K562 (cell line): ENCODE measurements around the gene PTGR1. TPM values are rescaled to one million over a fixed set of nuclear protein-coding genes. Genes with fewer than 3 reads are reported as not detected.
A peak's percentile ranks its signal among the peaks of the same experiment; 100 is the strongest.

Experiments
- CGGBP1 ChIP-seq: fragments of 250-450 bp; sonication (Bioruptor Pico); IDR thresholded peaks from 2 replicates; pipeline ENCODE4 v1.9.0; 2021; ENCODE audit warnings: mild to moderate bottlenecking
- DIDO1 ChIP-seq: fragments of 450-650 bp; IDR thresholded peaks from 2 replicates; pipeline ENCODE4 v1.6.1; 2016; ENCODE audit warnings: low read depth, missing biosample characterization, missing genetic modification characterization
- EP400 ChIP-seq: fragments of 450-650 bp; IDR thresholded peaks from 2 replicates; pipeline ENCODE4 v1.6.1; 2017; ENCODE audit warnings: antibody characterized with exemption, mild to moderate bottlenecking, moderate library complexity
- ETV1 ChIP-seq: fragments of 450-650 bp; conservative IDR thresholded peaks from 2 replicates; pipeline ENCODE4 v1.6.1; 2016; ENCODE audit warnings: missing genetic modification characterization, control low read depth, low read depth, missing compliant biosample characterization
- GABPA ChIP-seq: fragments of 200-800 bp; sonication (Bioruptor generic); conservative IDR thresholded peaks from 2 replicates; pipeline ENCODE4 v1.6.1; 2016; ENCODE audit warnings: low read depth, missing genetic modification characterization, missing compliant biosample characterization
- GABPB1 ChIP-seq: sonication (generic); formaldehyde crosslinking; IDR thresholded peaks from 2 replicates; pipeline ENCODE4 v1.8.0; 2022; ENCODE audit warnings: mild to moderate bottlenecking, missing genetic modification reagents
- HMGN3 ChIP-seq: IDR thresholded peaks from 2 replicates; pipeline ENCODE4 v1.6.1; 2011; ENCODE audit warnings: borderline replicate concordance, low read depth, mild to moderate bottlenecking, mixed read lengths, low read length; ENCODE audit not compliant: insufficient read length; ENCODE audit errors: extremely low read depth
- KDM2B ChIP-seq: fragments of 250-450 bp; sonication (Bioruptor Pico); IDR thresholded peaks from 2 replicates; pipeline ENCODE4 v1.8.0; 2021; ENCODE audit warnings: mild to moderate bottlenecking, moderate library complexity
- KDM4B ChIP-seq, 2 experiments: fragments of 450-650 bp in 1 of 2; sonication (generic) in 1 of 2; IDR thresholded peaks; 2 replicates each; pipeline ENCODE4 v1.6.1; 2016 to 2017; ENCODE audit warnings: borderline replicate concordance in 2 of 2, antibody characterized with exemption in 1 of 2, low read depth in 1 of 2, mild to moderate bottlenecking in 1 of 2
- KDM5B ChIP-seq: fragments of 200-600 bp; sonication (generic); IDR thresholded peaks from 2 replicates; pipeline ENCODE4 v1.6.1; 2012; ENCODE audit warnings: low read depth, mild to moderate bottlenecking, moderate library complexity, low read length, control low read depth, inconsistent platforms; ENCODE audit not compliant: insufficient replicate concordance
- NELFE ChIP-seq: IDR thresholded peaks from 2 replicates; pipeline ENCODE4 v1.6.1; 2011; ENCODE audit warnings: mild to moderate bottlenecking; ENCODE audit not compliant: insufficient read depth, insufficient read length
- PML ChIP-seq: IDR thresholded peaks from 2 replicates; pipeline ENCODE4 v1.6.1; 2012; ENCODE audit warnings: low read length, inconsistent platforms
- PTRF ChIP-seq: fragments of 450-650 bp; IDR thresholded peaks from 2 replicates; pipeline ENCODE4 v1.6.1; 2016; ENCODE audit warnings: mild to moderate bottlenecking, missing genetic modification characterization, missing compliant biosample characterization
- SAP30 ChIP-seq: fragments of 200-600 bp; sonication (generic); IDR thresholded peaks from 2 replicates; pipeline ENCODE4 v1.6.1; 2012; ENCODE audit warnings: borderline replicate concordance, low read depth, mild to moderate bottlenecking, moderate library complexity, low read length, control low read depth, inconsistent platforms; ENCODE audit not compliant: insufficient read depth, poor library complexity, severe bottlenecking
- SOX6 ChIP-seq: fragments of 450-650 bp; IDR thresholded peaks from 2 replicates; pipeline ENCODE4 v1.6.1; 2014; ENCODE audit warnings: mild to moderate bottlenecking
- SREBF1 ChIP-seq: fragments of 150-350 bp; IDR thresholded peaks from 2 replicates; pipeline ENCODE4 v1.6.1; 2014; ENCODE audit warnings: antibody characterized with exemption, low read depth, low read length, borderline replicate concordance
- TARDBP ChIP-seq: fragments of 450-650 bp; IDR thresholded peaks from 2 replicates; pipeline ENCODE4 v1.6.1; 2016
- ZFP30 ChIP-seq: fragments of 250-450 bp; sonication (Bioruptor Pico); IDR thresholded peaks from 2 replicates; pipeline ENCODE4 v1.8.0; 2022; ENCODE audit warnings: moderate library complexity, mild to moderate bottlenecking, inconsistent platforms, borderline replicate concordance
- ZNF212 ChIP-seq: fragments of 450-650 bp; formaldehyde crosslinking; IDR thresholded peaks from 2 replicates; pipeline ENCODE4 v1.4.0; 2020; ENCODE audit warnings: mild to moderate bottlenecking
- ZNF764 ChIP-seq: fragments of 250-450 bp; sonication (Bioruptor Pico); IDR thresholded peaks from 2 replicates; pipeline ENCODE4 v1.4.0; 2020; ENCODE audit warnings: low read depth, mild to moderate bottlenecking, moderate library complexity
- polyA plus RNA-seq, 8 experiments: library from polyadenylated mRNA; depleted of rRNA in 4 of 8; stranded (reverse) in 5 of 8; unstranded in 3 of 8; fragments of >200 nt; fragmentation: Nextera tagmentation in 2 of 8; fragmentation: Illumina TruSeq in 1 of 8; extraction: Ambion mirVana in 2 of 8; extraction: Trizol in 1 of 8; gene quantifications; 2 replicates each; pipeline versions ENCODE4 v1.2.1 to v1.2.3, GENCODE V29; 2011 to 2014; ENCODE audit warnings: inconsistent platforms in 1 of 8, missing spikeins in 1 of 8
- total RNA-seq, 7 experiments: library from RNA; depleted of rRNA in 6 of 7; stranded (reverse); fragments of >200 nt in 6 of 7; fragmentation: Illumina TruSeq in 2 of 7; extraction: Trizol in 2 of 7; gene quantifications; 2 replicates each; pipeline versions ENCODE4 v1.2.1 to v1.2.3, GENCODE V29; 2011 to 2021; ENCODE audit warnings: low replicate concordance in 1 of 7
- TF ChIP-seq, protein P1 (sequence below): fragments of 450-650 bp; IDR thresholded peaks from 2 replicates; pipeline ENCODE4 v1.6.1; 2018; ENCODE audit warnings: mild to moderate bottlenecking, low read depth; ENCODE audit not compliant: partially characterized antibody
- TF ChIP-seq, protein P2 (sequence below): sonication (generic); formaldehyde crosslinking; IDR thresholded peaks from 2 replicates; pipeline ENCODE4 v1.8.0; 2023; ENCODE audit warnings: mild to moderate bottlenecking, missing genetic modification reagents
- TF ChIP-seq, protein P3 (sequence below): fragments of 450-650 bp; IDR thresholded peaks from 2 replicates; pipeline ENCODE4 v1.6.1; 2018; ENCODE audit not compliant: partially characterized antibody

PTGR1 gene
- total and polyA plus RNA-seq, 9 of the 15 experiments (the other 6 are each of a cell fraction or from before 2014, with no cell fraction given) = 0.22 TPM; not detected in 8

- TF ChIP-seq ZFP30 (CRISPR knock-in tag) (no peak), SREBF1 (no peak), PML (no peak), KDM4B (IDR thresholded peaks at IDR 0.05; ENCODE audit: borderline replicate concordance in 2 of 2, low read depth in 1 of 2) (0 out of 4 replicates have a peak, but pooled peaks of 1 of the 2 experiments have one; percentile 88), ZNF212 (CRISPR knock-in tag) (no peak), PTRF (no peak), EP400 (no peak; the same call in 1 of the 2 replicates), DIDO1 (tag) (peak; percentile 84), KDM5B (no peak), ZNF764 (no peak), GABPB1 (CRISPR knock-in tag) (peak; percentile 99), CGGBP1 (CRISPR knock-in tag) (no peak), GABPA (peak; percentile 98), TARDBP (0 out of 2 replicates have a peak, but pooled peaks have one; percentile 13), HMGN3 (no peak), SOX6 (peak; percentile 70; the same call in 1 of the 2 replicates), NELFE (no peak), KDM2B (CRISPR knock-in tag) (peak; percentile 63; the same call in 1 of the 2 replicates), ETV1 (no peak; the same call in 1 of the 2 replicates), SAP30 (peak; percentile 84)
- TF ChIP-seq, protein P1, sequence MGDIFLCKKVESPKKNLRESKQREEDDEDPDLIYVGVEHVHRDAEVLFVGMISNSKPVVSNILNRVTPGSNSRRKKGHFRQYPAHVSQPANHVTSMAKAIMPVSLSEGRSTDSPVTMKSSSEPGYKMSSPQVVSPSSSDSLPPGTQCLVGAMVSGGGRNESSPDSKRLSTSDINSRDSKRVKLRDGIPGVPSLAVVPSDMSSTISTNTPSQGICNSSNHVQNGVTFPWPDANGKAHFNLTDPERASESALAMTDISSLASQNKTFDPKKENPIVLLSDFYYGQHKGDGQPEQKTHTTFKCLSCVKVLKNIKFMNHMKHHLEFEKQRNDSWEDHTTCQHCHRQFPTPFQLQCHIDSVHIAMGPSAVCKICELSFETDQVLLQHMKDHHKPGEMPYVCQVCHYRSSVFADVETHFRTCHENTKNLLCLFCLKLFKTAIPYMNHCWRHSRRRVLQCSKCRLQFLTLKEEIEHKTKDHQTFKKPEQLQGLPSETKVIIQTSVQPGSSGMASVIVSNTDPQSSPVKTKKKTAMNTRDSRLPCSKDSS = no peak
- TF ChIP-seq, protein P2, sequence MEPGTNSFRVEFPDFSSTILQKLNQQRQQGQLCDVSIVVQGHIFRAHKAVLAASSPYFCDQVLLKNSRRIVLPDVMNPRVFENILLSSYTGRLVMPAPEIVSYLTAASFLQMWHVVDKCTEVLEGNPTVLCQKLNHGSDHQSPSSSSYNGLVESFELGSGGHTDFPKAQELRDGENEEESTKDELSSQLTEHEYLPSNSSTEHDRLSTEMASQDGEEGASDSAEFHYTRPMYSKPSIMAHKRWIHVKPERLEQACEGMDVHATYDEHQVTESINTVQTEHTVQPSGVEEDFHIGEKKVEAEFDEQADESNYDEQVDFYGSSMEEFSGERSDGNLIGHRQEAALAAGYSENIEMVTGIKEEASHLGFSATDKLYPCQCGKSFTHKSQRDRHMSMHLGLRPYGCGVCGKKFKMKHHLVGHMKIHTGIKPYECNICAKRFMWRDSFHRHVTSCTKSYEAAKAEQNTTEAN (CRISPR knock-in tag) = no peak
- TF ChIP-seq, protein P3, sequence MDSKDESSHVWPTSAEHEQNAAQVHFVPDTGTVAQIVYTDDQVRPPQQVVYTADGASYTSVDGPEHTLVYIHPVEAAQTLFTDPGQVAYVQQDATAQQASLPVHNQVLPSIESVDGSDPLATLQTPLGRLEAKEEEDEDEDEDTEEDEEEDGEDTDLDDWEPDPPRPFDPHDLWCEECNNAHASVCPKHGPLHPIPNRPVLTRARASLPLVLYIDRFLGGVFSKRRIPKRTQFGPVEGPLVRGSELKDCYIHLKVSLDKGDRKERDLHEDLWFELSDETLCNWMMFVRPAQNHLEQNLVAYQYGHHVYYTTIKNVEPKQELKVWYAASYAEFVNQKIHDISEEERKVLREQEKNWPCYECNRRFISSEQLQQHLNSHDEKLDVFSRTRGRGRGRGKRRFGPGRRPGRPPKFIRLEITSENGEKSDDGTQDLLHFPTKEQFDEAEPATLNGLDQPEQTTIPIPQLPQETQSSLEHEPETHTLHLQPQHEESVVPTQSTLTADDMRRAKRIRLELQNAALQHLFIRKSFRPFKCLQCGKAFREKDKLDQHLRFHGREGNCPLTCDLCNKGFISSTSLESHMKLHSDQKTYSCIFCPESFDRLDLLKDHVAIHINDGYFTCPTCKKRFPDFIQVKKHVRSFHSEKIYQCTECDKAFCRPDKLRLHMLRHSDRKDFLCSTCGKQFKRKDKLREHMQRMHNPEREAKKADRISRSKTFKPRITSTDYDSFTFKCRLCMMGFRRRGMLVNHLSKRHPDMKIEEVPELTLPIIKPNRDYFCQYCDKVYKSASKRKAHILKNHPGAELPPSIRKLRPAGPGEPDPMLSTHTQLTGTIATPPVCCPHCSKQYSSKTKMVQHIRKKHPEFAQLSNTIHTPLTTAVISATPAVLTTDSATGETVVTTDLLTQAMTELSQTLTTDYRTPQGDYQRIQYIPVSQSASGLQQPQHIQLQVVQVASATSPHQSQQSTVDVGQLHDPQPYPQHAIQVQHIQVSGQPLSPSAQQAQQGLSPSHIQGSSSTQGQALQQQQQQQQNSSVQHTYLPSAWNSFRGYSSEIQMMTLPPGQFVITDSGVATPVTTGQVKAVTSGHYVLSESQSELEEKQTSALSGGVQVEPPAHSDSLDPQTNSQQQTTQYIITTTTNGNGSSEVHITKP = peak; percentile 47
Observed at GRCh38 chr9:111630964-111631213, 31.4 kb upstream of the PTGR1 start (continued).
